SK-N-SH treated with all-trans-retinoic acid at 6 μM for 48 hours (cell line): ENCODE measurements around the gene MT1B.
A peak's percentile ranks its signal among the peaks of the same experiment; 100 is the strongest.
"Not testable (repeated sequence)": the region's sequence is repeated elsewhere in the genome, so short reads cannot be mapped to it uniquely, and the experiment has no call there.

Source experiments
- ATAC-seq: fragments of 200-7000 bp; cut with Tn5 transposase; 3 replicates; pipeline ENCODE4 v1.9.1; 2020; ENCODE audit warnings: mild to moderate bottlenecking, moderate library complexity
- ARNTL ChIP-seq: fragments of 450-650 bp; formaldehyde crosslinking; IDR thresholded peaks from 2 replicates; pipeline ENCODE4 v1.5.0; 2020; ENCODE audit warnings: low read depth, mild to moderate bottlenecking, moderate library complexity, borderline replicate concordance
- CREB5 ChIP-seq: fragments of 250-450 bp; sonication (Bioruptor Pico); IDR thresholded peaks from 2 replicates; pipeline ENCODE4 v1.5.1; 2020; ENCODE audit warnings: low read depth, mild to moderate bottlenecking, moderate library complexity
- CSDC2 ChIP-seq: fragments of 250-450 bp; sonication (Bioruptor Pico); IDR thresholded peaks from 2 replicates; pipeline ENCODE4 v1.5.0; 2020; ENCODE audit warnings: mild to moderate bottlenecking, moderate library complexity
- CSRNP3 ChIP-seq: fragments of 250-450 bp; sonication (Bioruptor Pico); IDR thresholded peaks from 2 replicates; pipeline ENCODE4 v1.5.1; 2021; ENCODE audit warnings: mild to moderate bottlenecking, moderate library complexity
- ESRRG ChIP-seq: fragments of 250-450 bp; sonication (Bioruptor Pico); IDR thresholded peaks from 2 replicates; pipeline ENCODE4 v1.6.1; 2021; ENCODE audit warnings: mild to moderate bottlenecking
- ISL1 ChIP-seq: fragments of 250-450 bp; sonication (Bioruptor Pico); IDR thresholded peaks from 2 replicates; pipeline ENCODE4 v2.1.2; 2022; ENCODE audit warnings: mild to moderate bottlenecking, moderate library complexity
- OSR1 ChIP-seq: fragments of 250-450 bp; sonication (Bioruptor Pico); IDR thresholded peaks from 2 replicates; pipeline ENCODE4 v1.8.0; 2022; ENCODE audit warnings: moderate library complexity, mild to moderate bottlenecking, inconsistent platforms
- PATZ1 ChIP-seq: fragments of 250-450 bp; sonication (Bioruptor Pico); IDR thresholded peaks from 2 replicates; pipeline ENCODE4 v1.8.0; 2020; ENCODE audit warnings: mild to moderate bottlenecking, moderate library complexity, borderline replicate concordance
- PPARA ChIP-seq: fragments of 250-450 bp; sonication (Bioruptor Pico); IDR thresholded peaks from 2 replicates; pipeline ENCODE4 v1.5.0; 2020; ENCODE audit warnings: mild to moderate bottlenecking, borderline replicate concordance
- TCF4 ChIP-seq: fragments of 250-450 bp; sonication (Bioruptor Pico); IDR thresholded peaks from 2 replicates; pipeline ENCODE4 v1.8.0; 2021; ENCODE audit warnings: mild to moderate bottlenecking, moderate library complexity, borderline replicate concordance
- TSHZ2 ChIP-seq: fragments of 250-450 bp; sonication (Bioruptor Pico); IDR thresholded peaks from 2 replicates; pipeline ENCODE4 v1.5.0; 2020; ENCODE audit warnings: mild to moderate bottlenecking, moderate library complexity
- ZFP3 ChIP-seq: fragments of 250-450 bp; sonication (Bioruptor Pico); IDR thresholded peaks from 2 replicates; pipeline ENCODE4 v1.5.0; 2020; ENCODE audit warnings: mild to moderate bottlenecking, moderate library complexity
- ZFP30 ChIP-seq: fragments of 450-650 bp; formaldehyde crosslinking; IDR thresholded peaks from 2 replicates; pipeline ENCODE4 v1.5.0; 2022; ENCODE audit warnings: mild to moderate bottlenecking, moderate library complexity
- ZNF565 ChIP-seq: fragments of 450-650 bp; formaldehyde crosslinking; conservative IDR thresholded peaks from 2 replicates; pipeline ENCODE4 v1.5.0; 2020; ENCODE audit warnings: low read depth, mild to moderate bottlenecking, moderate library complexity
- ZNF70 ChIP-seq: fragments of 450-650 bp; formaldehyde crosslinking; IDR thresholded peaks from 2 replicates; pipeline ENCODE4 v1.5.0; 2020; ENCODE audit warnings: mild to moderate bottlenecking, moderate library complexity
- ZNF8 ChIP-seq: fragments of 450-650 bp; formaldehyde crosslinking; IDR thresholded peaks from 2 replicates; pipeline ENCODE4 v1.5.0; 2020; ENCODE audit warnings: mild to moderate bottlenecking, moderate library complexity

Gene MT1B

GRCh38 chr16:56670620-56670934 is 18.9 kb downstream of the MT1B start:
- TF ChIP-seq PATZ1 (CRISPR knock-in tag) (no peak), TSHZ2 (CRISPR knock-in tag) (no peak), ZNF70 (no peak), ZNF565 (CRISPR knock-in tag) (no peak), PPARA (CRISPR knock-in tag) (no peak), TCF4 (CRISPR knock-in tag) (no peak)
- TF ChIP-seq, all 23 proteins: peak for 0
- no peak for ATAC-seq

GRCh38 chr16:56671691-56672090 is 20.0 kb downstream of the MT1B start:
- ATAC-seq, result not testable (repeated sequence)

- not testable (repeated sequence) for ATAC-seq
These were observed 20.5 kb downstream of the MT1B start for GRCh38 chr16:56672171-56672570.

GRCh38 chr16:56672761-56673536 is 21.3 kb downstream of the MT1B start:
- TF ChIP-seq ISL1, result no peak
- no peak for TF ChIP-seq OSR1
- no peak for TF ChIP-seq ZNF565 (CRISPR knock-in tag)
- ATAC-seq, result no peak

- TF ChIP-seq ARNTL (CRISPR knock-in tag), result no peak
- TF ChIP-seq CREB5 (CRISPR knock-in tag), result no peak
- TF ChIP-seq TSHZ2 (CRISPR knock-in tag), result no peak
- no peak for TF ChIP-seq ZNF8
- TF ChIP-seq ZFP3, result no peak
- no peak for TF ChIP-seq CSDC2 (CRISPR knock-in tag)
- no peak for TF ChIP-seq ZNF565 (CRISPR knock-in tag)
- no peak for TF ChIP-seq OSR1
- no peak for TF ChIP-seq ESRRG
- TF ChIP-seq TCF4 (CRISPR knock-in tag), result no peak
- no peak for TF ChIP-seq ZFP30 (CRISPR knock-in tag)
- no peak for TF ChIP-seq CSRNP3
- peak; percentile 76 for ATAC-seq
These were observed 22.2 kb downstream of the MT1B start for GRCh38 chr16:56673921-56674320.

GRCh38 chr16:56674570-56674969 is 22.9 kb downstream of the MT1B start:
- not testable (repeated sequence) for ATAC-seq
